Left hindlimb (tissue), 1 donor: ENCODE results near the gene EIF4E3.

Experiments
- DNase-seq: peaks from one replicate; pipeline ENCODE4 v3.0.0-alpha.2; 2018

Gene EIF4E3

GRCh38 chr3:71685686-71686085 is 39.5 kb downstream of the EIF4E3 start:
- DNase-seq, result no peak

DNA sequence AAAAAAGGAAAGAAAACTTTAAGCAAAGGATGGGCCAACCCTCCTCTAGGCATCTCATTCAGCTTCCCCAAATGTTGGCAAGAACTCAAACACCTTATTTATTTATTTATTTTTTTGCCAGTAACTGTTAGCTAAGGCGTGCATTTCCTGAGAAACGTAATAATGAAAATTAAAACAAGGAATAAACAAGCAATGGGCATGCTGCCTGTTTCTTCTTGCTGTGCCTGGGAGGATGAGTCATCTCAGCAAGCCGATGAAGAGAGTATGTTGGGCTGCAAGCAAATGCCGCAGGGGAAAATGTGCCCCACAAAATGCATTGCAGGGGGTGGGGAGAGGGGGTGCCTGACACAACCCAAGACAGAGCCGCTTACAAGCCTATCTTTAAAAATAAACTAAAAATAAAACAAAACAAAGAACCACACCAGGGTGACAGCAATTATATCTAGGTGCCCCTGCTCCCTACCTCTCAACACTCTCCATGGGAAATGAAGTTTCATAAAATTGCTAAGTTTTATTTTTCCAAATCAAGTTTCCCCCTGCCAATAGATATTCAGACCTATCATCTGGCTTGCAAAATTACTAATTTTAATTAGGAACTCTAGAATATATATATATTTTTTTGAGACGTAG is 40.3 kb downstream of the EIF4E3 start:
- DNase-seq, result no peak

DNA sequence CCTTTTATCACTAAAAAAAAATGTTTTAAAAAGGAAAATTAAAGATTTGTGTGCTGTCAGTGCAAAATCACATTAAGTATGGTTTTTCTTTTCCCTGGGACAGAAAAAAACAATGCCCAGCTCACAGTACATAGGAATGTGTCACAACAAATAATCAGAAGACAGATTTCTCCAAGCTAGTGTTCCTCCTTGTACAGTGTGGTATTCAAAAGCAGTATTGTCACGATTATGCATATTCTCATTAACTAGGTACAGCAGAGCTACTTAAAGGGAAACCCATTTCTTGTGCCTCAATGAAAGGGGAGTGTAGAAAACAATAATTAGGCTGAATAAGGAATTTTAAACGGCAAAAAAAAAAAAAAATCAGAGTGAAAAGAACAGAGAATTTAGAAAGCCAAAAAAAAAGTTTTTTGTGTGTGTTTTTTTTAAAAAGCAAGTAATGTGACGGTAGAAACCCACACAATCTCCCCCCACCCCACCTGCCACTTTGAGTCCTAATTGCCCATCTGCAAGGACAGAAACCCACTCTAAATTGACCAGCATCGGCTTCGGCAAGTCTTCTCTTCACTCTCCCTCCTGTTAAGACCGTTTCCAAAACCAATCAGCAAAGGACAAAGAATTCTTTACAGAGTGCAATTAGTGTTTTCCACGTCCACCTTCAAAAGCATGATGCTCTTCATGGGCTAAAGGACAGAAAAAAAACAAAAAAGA is 41.0 kb downstream of the EIF4E3 start:
- no peak for DNase-seq

DNA sequence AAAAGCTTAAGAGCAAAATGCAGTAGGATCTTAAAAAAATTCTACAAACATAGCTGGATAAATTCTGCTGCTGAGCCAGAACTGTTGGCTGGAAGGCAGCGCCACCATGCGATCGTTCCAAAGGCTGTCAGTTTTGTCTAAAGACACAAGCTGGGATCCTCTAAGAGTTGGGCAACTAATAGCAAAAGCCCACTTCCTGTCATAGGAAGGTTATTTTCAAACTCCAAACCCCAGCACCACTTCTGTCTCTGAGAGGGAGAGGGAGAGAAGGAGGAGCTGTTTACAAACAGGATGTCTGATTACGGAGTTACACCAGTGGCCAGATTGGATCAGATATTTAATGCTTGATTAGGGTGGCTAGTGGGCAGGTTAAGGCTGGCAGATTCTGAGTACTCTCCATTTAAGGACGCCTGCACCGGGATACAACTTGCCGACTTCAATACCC is 44.0 kb downstream of the EIF4E3 start:
- peak; percentile 69 for DNase-seq

DNA sequence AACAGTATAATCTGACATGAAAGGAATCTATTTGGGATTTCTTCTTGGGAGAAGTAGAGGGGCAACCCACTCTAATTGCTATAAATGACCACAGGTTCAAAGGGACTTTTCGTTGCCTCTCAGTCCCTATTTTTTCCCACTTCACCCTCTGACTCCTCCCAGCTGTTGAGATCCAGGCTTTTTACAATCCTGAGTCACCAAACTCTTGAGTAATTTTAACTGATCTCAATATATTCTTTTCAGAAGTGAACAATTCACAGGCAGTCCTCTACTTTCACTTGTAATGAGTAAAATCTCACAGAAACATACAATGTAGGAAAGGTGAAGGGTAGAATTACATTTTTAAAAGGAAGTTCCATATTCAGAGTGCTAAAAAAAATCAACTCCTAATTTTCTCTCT is 44.6 kb downstream of the EIF4E3 start:
- DNase-seq, result no peak

- DNase-seq, result no peak
Observed at GRCh38 chr3:71676931-71677330, 48.3 kb downstream of the EIF4E3 start.

GRCh38 chr3:71673486-71673885 is 51.7 kb downstream of the EIF4E3 start:
- no peak for DNase-seq

- no peak for DNase-seq
Observed at GRCh38 chr3:71672807-71673206, 52.4 kb downstream of the EIF4E3 start.

DNA sequence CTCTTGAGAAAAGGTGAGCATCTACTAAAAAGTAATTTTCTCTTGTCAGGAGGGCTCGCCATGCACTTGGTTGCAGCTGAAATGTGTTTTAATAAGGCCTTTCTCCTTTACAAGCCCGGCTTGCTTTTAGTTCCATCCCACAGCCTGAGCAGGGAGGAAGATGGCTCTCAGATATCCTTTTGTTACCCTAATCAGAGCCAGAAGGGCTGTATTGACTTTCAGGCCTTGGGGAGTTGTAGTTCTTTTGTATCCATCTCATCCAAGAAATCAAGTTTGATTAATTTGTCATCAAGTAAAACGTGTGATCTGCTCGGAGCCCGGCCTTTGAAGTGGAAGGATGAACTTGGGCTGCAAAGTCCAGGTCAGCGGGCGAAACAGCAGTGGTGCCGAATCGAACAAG is 52.9 kb downstream of the EIF4E3 start:
- DNase-seq, result no peak

GRCh38 chr3:71671216-71671845 is 53.9 kb downstream of the EIF4E3 start:
- DNase-seq, result no peak

- no peak for DNase-seq
Observed at GRCh38 chr3:71662568-71662967, 62.6 kb downstream of the EIF4E3 start.

- DNase-seq, result no peak
Observed at GRCh38 chr3:71662056-71662455, 63.1 kb downstream of the EIF4E3 start.

GRCh38 chr3:71659864-71660591 is 65.2 kb downstream of the EIF4E3 start:
- DNase-seq, result no peak

DNA sequence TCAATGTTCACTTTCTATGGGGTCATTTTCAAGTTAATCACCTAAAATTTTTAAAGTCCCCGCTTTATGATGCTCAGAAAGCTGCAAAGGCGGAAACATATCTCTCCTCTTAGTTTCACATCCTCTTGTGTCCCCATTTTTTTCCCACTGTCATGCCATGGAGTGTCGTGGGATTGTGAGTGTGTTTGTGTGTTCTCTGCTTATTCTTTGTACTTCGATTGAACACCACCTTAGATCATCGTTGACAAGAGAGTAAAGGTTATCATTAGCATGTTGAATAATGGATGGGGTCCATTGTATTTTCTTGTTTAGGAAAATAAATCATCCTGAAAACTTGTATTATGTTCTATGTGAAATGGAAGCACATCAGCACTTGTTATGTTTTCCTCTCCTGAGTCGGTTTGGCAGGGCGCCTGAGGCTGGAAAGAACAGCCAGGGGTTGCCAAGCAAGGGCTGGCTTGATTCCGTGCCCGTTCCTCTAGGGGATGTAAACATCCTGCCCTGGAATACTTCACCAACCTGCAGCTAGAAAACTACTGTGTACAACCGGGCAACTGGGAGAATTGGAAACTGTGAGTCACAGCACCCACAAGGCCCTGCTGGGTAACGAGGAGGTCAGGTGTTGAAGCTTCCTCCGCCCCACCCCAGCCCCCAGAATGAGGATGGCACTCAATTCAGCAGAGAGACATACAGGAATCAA is 67.2 kb downstream of the EIF4E3 start:
- peak; percentile 71 for DNase-seq

GRCh38 chr3:71655061-71655460 is 70.1 kb downstream of the EIF4E3 start:
- DNase-seq, result no peak

- peak; percentile 55 for DNase-seq
Observed at GRCh38 chr3:71653414-71653807, 71.8 kb downstream of the EIF4E3 start.

GRCh38 chr3:71652781-71653413 is 72.3 kb downstream of the EIF4E3 start:
- DNase-seq, result peak; percentile 48

DNA sequence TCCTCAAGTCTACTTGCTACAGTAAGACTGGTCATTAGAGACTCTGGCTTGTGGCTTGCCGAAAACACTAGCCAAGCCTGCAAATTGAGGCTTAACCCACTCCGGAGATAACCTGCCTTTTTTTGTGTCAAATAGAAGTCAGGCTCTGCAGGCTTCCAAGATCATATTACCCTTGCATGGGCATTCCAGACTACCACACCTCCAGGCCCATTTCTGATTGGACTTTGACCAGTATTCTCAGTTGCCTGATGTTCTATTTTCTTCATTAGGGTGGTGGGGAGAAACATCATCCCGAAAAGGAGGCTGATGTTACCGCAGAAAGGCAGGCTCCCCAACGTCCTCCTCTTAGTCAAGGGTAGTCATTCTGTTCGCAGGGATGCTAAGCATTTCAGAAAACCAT is 73.6 kb downstream of the EIF4E3 start:
- no peak for DNase-seq

DNA sequence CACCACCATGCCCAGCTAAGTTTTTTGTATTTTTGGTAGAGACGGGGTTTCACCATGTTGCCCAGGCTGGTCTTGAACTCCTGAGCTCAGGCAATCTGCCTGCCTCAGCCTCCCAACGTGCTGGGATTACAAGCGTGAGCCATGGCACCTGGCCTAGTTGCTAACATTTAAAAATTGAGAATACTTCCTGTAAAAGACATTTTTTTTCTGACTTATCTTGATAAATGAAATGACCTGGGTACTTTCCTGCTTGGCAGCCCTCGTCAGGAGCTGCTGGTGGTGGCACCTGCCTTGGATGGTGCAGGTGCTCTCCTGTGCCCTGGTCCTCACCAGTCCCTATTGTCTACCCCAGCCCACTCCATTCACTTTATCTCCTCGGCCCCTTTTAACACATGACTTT is 74.8 kb downstream of the EIF4E3 start:
- DNase-seq, result no peak

GRCh38 chr3:71649757-71650156 is 75.4 kb downstream of the EIF4E3 start:
- DNase-seq, result no peak

DNA sequence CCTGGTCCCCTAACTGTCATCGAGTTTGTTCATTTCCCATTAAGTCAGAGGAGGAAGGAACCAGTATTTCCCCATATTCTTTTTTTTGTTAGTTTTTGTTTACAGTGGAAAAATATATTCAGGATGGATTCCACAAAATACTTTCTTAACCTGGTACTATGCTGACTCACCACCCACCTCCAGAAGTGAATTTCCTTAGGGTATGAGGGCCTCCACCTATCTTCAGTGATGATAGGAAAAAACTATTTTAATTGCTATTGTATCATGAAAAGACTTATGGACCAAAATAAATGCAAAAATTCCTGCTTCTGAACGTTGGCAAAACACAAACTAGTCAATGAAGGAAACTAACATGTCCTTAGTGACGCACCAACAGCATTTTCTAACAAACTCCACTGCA is 77.5 kb downstream of the EIF4E3 start:
- DNase-seq, result no peak

DNA sequence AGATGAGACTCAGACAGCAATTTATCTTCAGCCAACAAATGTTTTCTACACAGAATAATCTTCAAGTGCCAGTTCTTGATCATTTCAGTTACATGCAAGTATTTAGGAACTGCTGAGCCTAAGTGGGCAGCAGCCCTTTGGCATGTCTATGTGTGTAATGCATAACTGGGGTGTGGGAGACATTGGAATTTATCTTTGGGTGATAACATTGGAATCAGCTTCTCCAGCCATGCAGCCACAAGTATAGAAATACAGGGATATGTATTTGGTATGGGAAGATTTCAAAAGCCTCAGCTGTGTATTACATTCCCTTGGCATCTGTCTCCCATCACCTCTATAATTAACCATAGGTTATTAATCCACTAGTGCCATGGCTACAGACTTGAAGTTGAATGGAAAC is 78.2 kb downstream of the EIF4E3 start:
- no peak for DNase-seq
